Lower leg skin (tissue), 3 donors: ENCODE measurements around the gene SF3B2.

ENCODE experiments used
- POLR2A ChIP-seq, 2 donors: fragments of 450-650 bp; IDR thresholded peaks; one replicate each; pipeline ENCODE4 v1.6.1; 2016 to 2017; ENCODE audit warnings: antibody characterized with exemption in 2 of 2, mild to moderate bottlenecking in 1 of 2, moderate library complexity in 1 of 2
- TF ChIP-seq, protein P1 (sequence below), 3 donors: fragments of 450-650 bp; IDR thresholded peaks; one replicate each; pipeline ENCODE4 v1.5.1; 2016; ENCODE audit warnings: antibody characterized with exemption in 3 of 3, mild to moderate bottlenecking in 3 of 3, moderate library complexity in 2 of 3

DNA sequence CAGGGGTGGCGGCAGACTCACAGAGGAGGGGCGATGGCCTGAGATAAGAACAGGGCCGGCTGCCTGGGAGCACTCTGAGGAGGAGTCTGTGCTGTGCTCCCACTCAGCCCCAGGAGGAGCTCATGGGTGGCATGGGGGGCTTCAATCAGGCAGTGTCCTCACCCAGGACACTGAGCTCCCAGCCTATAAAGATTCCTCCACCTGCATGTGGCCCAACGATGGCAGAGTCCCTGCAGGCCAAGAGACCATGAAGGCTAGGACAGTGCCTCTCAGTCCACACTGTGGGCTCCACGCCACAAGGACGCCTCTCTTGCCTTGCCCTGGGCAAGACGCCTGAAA is 38.4 kb upstream of the SF3B2 start:
- TF ChIP-seq, protein P1, sequence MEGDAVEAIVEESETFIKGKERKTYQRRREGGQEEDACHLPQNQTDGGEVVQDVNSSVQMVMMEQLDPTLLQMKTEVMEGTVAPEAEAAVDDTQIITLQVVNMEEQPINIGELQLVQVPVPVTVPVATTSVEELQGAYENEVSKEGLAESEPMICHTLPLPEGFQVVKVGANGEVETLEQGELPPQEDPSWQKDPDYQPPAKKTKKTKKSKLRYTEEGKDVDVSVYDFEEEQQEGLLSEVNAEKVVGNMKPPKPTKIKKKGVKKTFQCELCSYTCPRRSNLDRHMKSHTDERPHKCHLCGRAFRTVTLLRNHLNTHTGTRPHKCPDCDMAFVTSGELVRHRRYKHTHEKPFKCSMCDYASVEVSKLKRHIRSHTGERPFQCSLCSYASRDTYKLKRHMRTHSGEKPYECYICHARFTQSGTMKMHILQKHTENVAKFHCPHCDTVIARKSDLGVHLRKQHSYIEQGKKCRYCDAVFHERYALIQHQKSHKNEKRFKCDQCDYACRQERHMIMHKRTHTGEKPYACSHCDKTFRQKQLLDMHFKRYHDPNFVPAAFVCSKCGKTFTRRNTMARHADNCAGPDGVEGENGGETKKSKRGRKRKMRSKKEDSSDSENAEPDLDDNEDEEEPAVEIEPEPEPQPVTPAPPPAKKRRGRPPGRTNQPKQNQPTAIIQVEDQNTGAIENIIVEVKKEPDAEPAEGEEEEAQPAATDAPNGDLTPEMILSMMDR (IDR thresholded peaks at IDR 0.05): no peak
- TF ChIP-seq POLR2A (IDR thresholded peaks at IDR 0.05): no peak
